NT2/D1 (cell line): ENCODE measurements around the gene FABP3.

ENCODE experiments used
- YY1 ChIP-seq: IDR thresholded peaks from 2 replicates; pipeline ENCODE4 v1.6.1; 2011; ENCODE audit not compliant: insufficient read length, insufficient read depth
- ZNF274 ChIP-seq: IDR thresholded peaks from 2 replicates; pipeline ENCODE4 v1.6.1; 2011; ENCODE audit warnings: mild to moderate bottlenecking, low read depth, low read length

DNA sequence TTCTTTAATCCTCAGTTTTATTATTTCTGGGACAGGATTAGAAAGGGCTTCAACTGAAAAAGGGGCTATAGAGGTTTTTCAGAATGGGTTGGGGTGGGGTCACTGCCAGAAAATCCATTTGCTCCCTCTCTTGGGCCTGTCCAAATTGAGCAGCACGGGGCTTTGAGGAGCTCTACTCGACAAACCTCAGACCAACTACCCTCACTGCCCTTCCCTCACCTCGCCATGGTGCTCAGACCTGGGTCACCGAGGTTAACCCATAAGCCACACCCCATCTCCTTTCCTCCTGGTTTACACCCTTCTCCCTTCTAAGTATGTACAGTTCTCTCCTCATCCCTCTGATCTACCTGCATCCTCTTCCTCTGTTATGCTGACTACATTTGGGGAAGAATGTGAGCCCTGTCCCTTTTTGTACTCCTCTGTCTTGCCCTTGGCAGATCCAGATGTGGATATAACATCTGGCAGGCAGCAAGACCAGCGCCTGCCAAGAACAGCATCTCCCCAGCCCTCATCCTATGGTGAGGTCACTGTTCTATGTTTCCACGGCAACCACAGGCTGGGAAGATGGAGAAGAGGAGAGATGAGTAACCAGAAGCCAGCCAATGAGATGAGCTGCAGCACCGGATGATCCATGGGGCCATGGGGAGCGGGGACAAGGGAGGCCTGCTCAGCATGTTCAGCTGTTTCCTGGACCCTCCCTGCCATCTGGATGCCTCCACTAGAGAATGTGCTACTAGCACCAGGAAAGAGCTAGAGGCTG is 3.7 kb upstream of the FABP3 start:
- TF ChIP-seq ZNF274 (no peak), YY1 (no peak)
